ENCODE measurements around the gene SLC8B1.

DNA sequence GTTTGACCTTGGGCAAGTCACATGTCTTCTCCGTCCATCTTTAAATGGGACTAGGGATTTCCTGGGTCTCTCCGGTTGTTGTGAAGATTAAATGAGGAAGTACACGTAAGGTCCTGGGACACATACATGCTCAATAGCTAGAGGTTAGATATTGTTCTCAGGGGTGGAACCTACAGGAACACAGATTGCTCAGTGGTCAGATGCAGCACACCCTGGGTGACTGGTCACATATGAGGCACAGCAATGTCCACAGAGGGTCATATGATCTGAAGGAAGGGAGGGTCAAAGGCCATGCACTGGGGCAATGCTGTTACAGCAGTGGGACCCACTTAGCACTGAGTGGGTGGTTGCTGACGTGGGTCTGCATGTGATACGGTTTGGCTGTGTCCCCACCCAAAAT is 11.4 kb upstream of the SLC8B1 start:
- TF ChIP-seq, protein P1, sequence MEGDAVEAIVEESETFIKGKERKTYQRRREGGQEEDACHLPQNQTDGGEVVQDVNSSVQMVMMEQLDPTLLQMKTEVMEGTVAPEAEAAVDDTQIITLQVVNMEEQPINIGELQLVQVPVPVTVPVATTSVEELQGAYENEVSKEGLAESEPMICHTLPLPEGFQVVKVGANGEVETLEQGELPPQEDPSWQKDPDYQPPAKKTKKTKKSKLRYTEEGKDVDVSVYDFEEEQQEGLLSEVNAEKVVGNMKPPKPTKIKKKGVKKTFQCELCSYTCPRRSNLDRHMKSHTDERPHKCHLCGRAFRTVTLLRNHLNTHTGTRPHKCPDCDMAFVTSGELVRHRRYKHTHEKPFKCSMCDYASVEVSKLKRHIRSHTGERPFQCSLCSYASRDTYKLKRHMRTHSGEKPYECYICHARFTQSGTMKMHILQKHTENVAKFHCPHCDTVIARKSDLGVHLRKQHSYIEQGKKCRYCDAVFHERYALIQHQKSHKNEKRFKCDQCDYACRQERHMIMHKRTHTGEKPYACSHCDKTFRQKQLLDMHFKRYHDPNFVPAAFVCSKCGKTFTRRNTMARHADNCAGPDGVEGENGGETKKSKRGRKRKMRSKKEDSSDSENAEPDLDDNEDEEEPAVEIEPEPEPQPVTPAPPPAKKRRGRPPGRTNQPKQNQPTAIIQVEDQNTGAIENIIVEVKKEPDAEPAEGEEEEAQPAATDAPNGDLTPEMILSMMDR (IDR thresholded peaks at IDR 0.05), result no peak
- TF ChIP-seq POLR2AphosphoS5 (IDR thresholded peaks at IDR 0.05) (no peak), POLR2A (IDR thresholded peaks at IDR 0.05) (no peak)
